H9 (cell line): ENCODE measurements around the gene ALX4. TPM values are rescaled to one million over a fixed set of nuclear protein-coding genes. Genes with fewer than 3 reads are reported as not detected.

Experiments
- DNase-seq: peaks from one replicate; pipeline ENCODE4 v3.0.0-alpha.2; 2017
- H2AFZ ChIP-seq: one replicate; pipeline ENCODE4 v1.6.1; 2013; ENCODE audit warnings: mild to moderate bottlenecking, low read length, control low read depth, moderate library complexity
- H2AK5ac ChIP-seq: 2 replicates; pipeline ENCODE4 v1.6.1; 2013; ENCODE audit warnings: low read length, control low read depth, mixed read lengths; ENCODE audit not compliant: insufficient read length
- H2BK120ac ChIP-seq: one replicate; pipeline ENCODE4 v1.6.1; 2013; ENCODE audit warnings: low read depth, mild to moderate bottlenecking, low read length, control low read depth, inconsistent platforms; ENCODE audit not compliant: poor library complexity, severe bottlenecking
- H2BK12ac ChIP-seq: 2 replicates; pipeline ENCODE4 v1.6.1; 2013; ENCODE audit warnings: low read length, control low read depth, mixed read lengths, low read depth; ENCODE audit not compliant: insufficient read length
- H2BK15ac ChIP-seq: 2 replicates; pipeline ENCODE4 v1.6.1; 2013; ENCODE audit warnings: low read depth, low read length, control low read depth
- H2BK20ac ChIP-seq: one replicate; pipeline ENCODE4 v1.6.1; 2013; ENCODE audit warnings: low read depth, mild to moderate bottlenecking, low read length, control low read depth, inconsistent platforms; ENCODE audit not compliant: poor library complexity, severe bottlenecking
- H2BK5ac ChIP-seq: 2 replicates; pipeline ENCODE4 v1.6.1; 2013; ENCODE audit warnings: low read length, control low read depth, mixed read lengths; ENCODE audit not compliant: insufficient read length
- H3K14ac ChIP-seq: 2 replicates; pipeline ENCODE4 v1.6.1; 2013; ENCODE audit warnings: low read length, control low read depth; ENCODE audit not compliant: insufficient read depth
- H3K18ac ChIP-seq: 2 replicates; pipeline ENCODE4 v1.6.1; 2013; ENCODE audit warnings: low read depth, mild to moderate bottlenecking, mixed read lengths, low read length, control low read depth; ENCODE audit not compliant: insufficient read length
- H3K23ac ChIP-seq: 2 replicates; pipeline ENCODE4 v1.6.1; 2013; ENCODE audit warnings: low read length, control low read depth, mixed read lengths, low read depth; ENCODE audit not compliant: insufficient read length
- H3K23me2 ChIP-seq: 2 replicates; pipeline ENCODE4 v1.6.1; 2013; ENCODE audit warnings: low read depth, mild to moderate bottlenecking, mixed read lengths, low read length, control low read depth; ENCODE audit not compliant: insufficient read length, poor library complexity, severe bottlenecking
- H3K27ac ChIP-seq: 2 replicates; pipeline ENCODE4 v1.5.1; 2013; ENCODE audit warnings: low read length, control low read depth, mixed read lengths, low read depth; ENCODE audit not compliant: insufficient read length
- H3K27me3 ChIP-seq: 2 replicates; pipeline ENCODE4 v1.6.1; 2013; ENCODE audit warnings: low read length, control low read depth, inconsistent platforms; ENCODE audit not compliant: insufficient read depth
- H3K4ac ChIP-seq: 2 replicates; pipeline ENCODE4 v1.6.1; 2013; ENCODE audit warnings: low read depth, mild to moderate bottlenecking, control low read depth, inconsistent platforms, low read length, moderate library complexity
- H3K4me1 ChIP-seq: 2 replicates; pipeline ENCODE4 v1.6.1; 2013; ENCODE audit warnings: low read length, control low read depth, inconsistent platforms; ENCODE audit not compliant: insufficient read depth
- H3K4me2 ChIP-seq: 2 replicates; pipeline ENCODE4 v1.6.1; 2013; ENCODE audit warnings: low read length, control low read depth, mixed read lengths; ENCODE audit not compliant: insufficient read length, insufficient read depth
- H3K56ac ChIP-seq: 2 replicates; pipeline ENCODE4 v1.6.1; 2013; ENCODE audit warnings: low read depth, mild to moderate bottlenecking, mixed read lengths, low read length, control low read depth; ENCODE audit not compliant: insufficient read length
- H3K79me1 ChIP-seq: 2 replicates; pipeline ENCODE4 v1.6.1; 2013; ENCODE audit warnings: low read depth, mild to moderate bottlenecking, moderate library complexity, low read length, control low read depth, inconsistent platforms; ENCODE audit not compliant: insufficient read depth, poor library complexity, severe bottlenecking
- H3K79me2 ChIP-seq: 2 replicates; pipeline ENCODE4 v1.6.1; 2013; ENCODE audit warnings: low read length, control low read depth, inconsistent platforms; ENCODE audit not compliant: insufficient read depth
- H3K9ac ChIP-seq: 2 replicates; pipeline ENCODE4 v1.6.1; 2013; ENCODE audit warnings: low read length, control low read depth, mixed read lengths; ENCODE audit not compliant: insufficient read length; ENCODE audit errors: extremely low read depth
- H3K9me3 ChIP-seq: one replicate; pipeline ENCODE4 v1.6.1; 2013; ENCODE audit warnings: low read depth, low read length, inconsistent platforms; ENCODE audit not compliant: control insufficient read depth
- H3T11ph ChIP-seq: one replicate; pipeline ENCODE4 v1.6.1; 2013; ENCODE audit warnings: mild to moderate bottlenecking, low read length, control low read depth, inconsistent platforms
- H4K20me1 ChIP-seq: one replicate; pipeline ENCODE4 v1.6.1; 2013; ENCODE audit not compliant: control insufficient read depth, insufficient read length, insufficient read depth
- H4K5ac ChIP-seq: 2 replicates; pipeline ENCODE4 v1.6.1; 2013; ENCODE audit warnings: low read depth, mild to moderate bottlenecking, mixed read lengths, low read length, control low read depth; ENCODE audit not compliant: insufficient read length
- H4K8ac ChIP-seq: replicated peaks from 2 replicates; pipeline ENCODE4 v1.6.1; 2013; ENCODE audit warnings: low read length, control low read depth, mixed read lengths, low read depth; ENCODE audit not compliant: insufficient read length
- H4K91ac ChIP-seq: 2 replicates; pipeline ENCODE4 v1.6.1; 2013; ENCODE audit warnings: low read depth, mild to moderate bottlenecking, moderate library complexity, mixed read lengths, low read length, control low read depth; ENCODE audit not compliant: insufficient read length
- H3K27ac Mint-ChIP-seq, 3 experiments: 2 replicates in 2 of 3; 3 replicates in 1 of 3; pipeline ENCODE4 v1.8.0; 2020 to 2021; ENCODE audit warnings: mixed read lengths in 3 of 3, mild to moderate bottlenecking in 1 of 3, moderate library complexity in 1 of 3
- H3K27me3 Mint-ChIP-seq: 2 replicates; pipeline ENCODE4 v1.8.0; 2021; ENCODE audit warnings: low read depth, mild to moderate bottlenecking, moderate library complexity, mixed read lengths
- H3K36me3 Mint-ChIP-seq, 3 experiments: 2 replicates in 2 of 3; 3 replicates in 1 of 3; pipeline ENCODE4 v1.8.0; 2020 to 2021; ENCODE audit warnings: low read depth in 3 of 3, mixed read lengths in 3 of 3; ENCODE audit not compliant: insufficient read depth in 1 of 3
- H3K4me1 Mint-ChIP-seq, 2 experiments: 2 replicates each; pipeline ENCODE4 v1.8.0; 2020; ENCODE audit warnings: mixed read lengths in 2 of 2
- H3K4me3 Mint-ChIP-seq, 2 experiments: 2 replicates in 1 of 2; 3 replicates in 1 of 2; pipeline ENCODE4 v1.8.0; 2020 to 2021; ENCODE audit warnings: mild to moderate bottlenecking in 2 of 2, mixed read lengths in 2 of 2, moderate library complexity in 1 of 2
- H3K9me3 Mint-ChIP-seq, 2 experiments: 2 replicates in 1 of 2; 3 replicates in 1 of 2; pipeline ENCODE4 v1.8.0; 2020; ENCODE audit warnings: mild to moderate bottlenecking in 2 of 2, mixed read lengths in 2 of 2, moderate library complexity in 1 of 2
- CTCF ChIP-seq: fragments of 200-600 bp; sonication (generic); conservative IDR thresholded peaks from 3 replicates; pipeline ENCODE4 v1.8.0; 2021; ENCODE audit warnings: antibody characterized with exemption, mild to moderate bottlenecking
- WGBS: extraction: QIAGEN DNeasy Blood & Tissue Kit; methylation state at CpG from one replicate; pipeline ENCODE4 v1.1.7; 2013; ENCODE audit warnings: missing lambda C conversion rate, low lambda C conversion rate, mixed read lengths; ENCODE audit not compliant: insufficient read length; ENCODE audit errors: extremely low coverage; 5-methylcytosine and 5-hydroxymethylcytosine counted together
- total RNA-seq: library from RNA; stranded (reverse); gene quantifications from 2 replicates; pipeline ENCODE4 v1.2.1, GENCODE V29; 2021

ALX4 gene
- total RNA-seq, 1 experiment from 2014 or later, result not detected

- H3K18ac ChIP-seq, result no peak overlapping the region
- no peak overlapping the region for H2AK5ac ChIP-seq
- H3K56ac ChIP-seq, result no peak overlapping the region
- H3K9me3 ChIP-seq, result no peaks in the 10 kb centered on the region
- no peak overlapping the region for H3K27ac ChIP-seq
- no peaks in the 10 kb centered on the region for H3K79me1 ChIP-seq
- no peak for DNase-seq
- peaks cover 12 to 29% of the 10 kb centered on the region in 2 experiments for H3K4me1 Mint-ChIP-seq
- no CpG with 5 or more reads among the region's 4 CpGs for WGBS
- peaks cover 35% of the 10 kb centered on the region for H3K27me3 Mint-ChIP-seq
- H3K4ac ChIP-seq, result no peak overlapping the region
- H3K14ac ChIP-seq, result no peak overlapping the region
- H3K23ac ChIP-seq, result no peak overlapping the region
- H2BK20ac ChIP-seq, result no peak overlapping the region
- no peaks in the 10 kb centered on the region for H3K79me2 ChIP-seq
- no peaks in the 10 kb centered on the region for H3K23me2 ChIP-seq
- no peak overlapping the region for H3K9ac ChIP-seq
- no peak overlapping the region for H3K27ac Mint-ChIP-seq
- H3K4me3 Mint-ChIP-seq, result no peak overlapping the region
- TF ChIP-seq CTCF, result no peak
- H4K8ac ChIP-seq, result no peak overlapping the region
- H2BK120ac ChIP-seq, result no peak overlapping the region
- no peak overlapping the region for H2BK12ac ChIP-seq
- no peak overlapping the region for H4K5ac ChIP-seq
- H2BK5ac ChIP-seq, result no peak overlapping the region
- no peaks in the 10 kb centered on the region for H3K36me3 Mint-ChIP-seq
- H3T11ph ChIP-seq, result no peak overlapping the region
- H2BK15ac ChIP-seq, result no peak overlapping the region
- no peak overlapping the region for H3K4me2 ChIP-seq
- H3K4me1 ChIP-seq, result no peaks in the 10 kb centered on the region
- H4K91ac ChIP-seq, result no peak overlapping the region
- no peak overlapping the region for H2AFZ ChIP-seq
- peaks cover 14% of the 10 kb centered on the region; the same call in 1 of the 2 replicates for H3K27me3 ChIP-seq
- no peaks in the 10 kb centered on the region for H4K20me1 ChIP-seq
- H3K9me3 Mint-ChIP-seq, result no peaks in the 10 kb centered on the region; a peak in 1 of 5 replicates
Measured at GRCh38 chr11:44339530-44339883, 29.6 kb upstream of the ALX4 start.
